ENCODE measurements around the gene TBC1D17.

TBC1D17 gene

GRCh38 chr19:49835562-49835961 lies 41.9 kb upstream of the TBC1D17 start:
- TF ChIP-seq OSR1 (CRISPR knock-in tag; IDR thresholded peaks at IDR 0.05) = no peak
- TF ChIP-seq CSDC2 (CRISPR knock-in tag; IDR thresholded peaks at IDR 0.05) = no peak
- TF ChIP-seq ISL1 (CRISPR knock-in tag; IDR thresholded peaks at IDR 0.05) = no peak
- TF ChIP-seq ZFP3 (CRISPR knock-in tag; IDR thresholded peaks at IDR 0.05) = no peak
- TF ChIP-seq ESRRG (CRISPR knock-in tag; IDR thresholded peaks at IDR 0.05) = no peak
- no peak for TF ChIP-seq CSRNP3 (CRISPR knock-in tag; IDR thresholded peaks at IDR 0.05)
- TF ChIP-seq TCF4 (CRISPR knock-in tag; IDR thresholded peaks at IDR 0.05; ENCODE audit: borderline replicate concordance) = no peak
- TF ChIP-seq POU6F1 (CRISPR knock-in tag; IDR thresholded peaks at IDR 0.05; ENCODE audit: borderline replicate concordance, low read depth) = no peak
- TF ChIP-seq PPARA (CRISPR knock-in tag; IDR thresholded peaks at IDR 0.05; ENCODE audit: borderline replicate concordance) = no peak
- TF ChIP-seq ZNF70 (CRISPR knock-in tag; IDR thresholded peaks at IDR 0.05) = no peak
- no peak for TF ChIP-seq TSHZ2 (CRISPR knock-in tag; IDR thresholded peaks at IDR 0.05)
- no peak for TF ChIP-seq BACH2 (CRISPR knock-in tag; IDR thresholded peaks at IDR 0.05; ENCODE audit: borderline replicate concordance)
- no peak for ATAC-seq

GRCh38 chr19:49836176-49837008 lies 41.1 kb upstream of the TBC1D17 start:
- no peak for TF ChIP-seq GLIS3 (CRISPR knock-in tag; IDR thresholded peaks at IDR 0.05)
- no peak for TF ChIP-seq BACH2 (CRISPR knock-in tag; IDR thresholded peaks at IDR 0.05; ENCODE audit: borderline replicate concordance)
- no peak for TF ChIP-seq ZNF70 (CRISPR knock-in tag; IDR thresholded peaks at IDR 0.05)
- no peak for TF ChIP-seq ZNF565 (CRISPR knock-in tag; conservative IDR thresholded peaks at IDR 0.05; ENCODE audit: low read depth)
- no peak for TF ChIP-seq POU6F1 (CRISPR knock-in tag; IDR thresholded peaks at IDR 0.05; ENCODE audit: borderline replicate concordance, low read depth)
- TF ChIP-seq ZFP3 (CRISPR knock-in tag; IDR thresholded peaks at IDR 0.05) = no peak
- TF ChIP-seq CREB5 (CRISPR knock-in tag; IDR thresholded peaks at IDR 0.05; ENCODE audit: low read depth) = no peak
- ATAC-seq = no peak

- ATAC-seq = no peak; the same call in 2 of the 3 replicates
- TF ChIP-seq BACH2 (CRISPR knock-in tag; IDR thresholded peaks at IDR 0.05; ENCODE audit: borderline replicate concordance) = no peak
- TF ChIP-seq TOX (CRISPR knock-in tag; IDR thresholded peaks at IDR 0.05; ENCODE audit: borderline replicate concordance) = no peak
- no peak for TF ChIP-seq PATZ1 (CRISPR knock-in tag; IDR thresholded peaks at IDR 0.05; ENCODE audit: borderline replicate concordance)
- no peak for TF ChIP-seq ZNF565 (CRISPR knock-in tag; conservative IDR thresholded peaks at IDR 0.05; ENCODE audit: low read depth)
- TF ChIP-seq TCF4 (CRISPR knock-in tag; IDR thresholded peaks at IDR 0.05; ENCODE audit: borderline replicate concordance) = no peak
- no peak for TF ChIP-seq PPARA (CRISPR knock-in tag; IDR thresholded peaks at IDR 0.05; ENCODE audit: borderline replicate concordance)
- TF ChIP-seq ZFP3 (CRISPR knock-in tag; IDR thresholded peaks at IDR 0.05) = no peak
- no peak for TF ChIP-seq GLIS3 (CRISPR knock-in tag; IDR thresholded peaks at IDR 0.05)
- no peak for TF ChIP-seq POU6F1 (CRISPR knock-in tag; IDR thresholded peaks at IDR 0.05; ENCODE audit: borderline replicate concordance, low read depth)
- no peak for TF ChIP-seq TSHZ2 (CRISPR knock-in tag; IDR thresholded peaks at IDR 0.05)
- no peak for TF ChIP-seq RARB (CRISPR knock-in tag; IDR thresholded peaks at IDR 0.05)
- no peak for TF ChIP-seq OSR1 (CRISPR knock-in tag; IDR thresholded peaks at IDR 0.05)
- TF ChIP-seq SNAI2 (CRISPR knock-in tag; IDR thresholded peaks at IDR 0.05) = no peak
These were observed 40.5 kb upstream of the TBC1D17 start for GRCh38 chr19:49837009-49837310.

Data from SK-N-SH treated with all-trans-retinoic acid at 6 μM for 48 hours (cell line).